Muscle of leg (tissue), 11 donors: ENCODE measurements around the gene NFATC2. TPM values are rescaled to one million over a fixed set of nuclear protein-coding genes. Genes with fewer than 3 reads are reported as not detected.

ENCODE experiments used
- DNase-seq: peaks from one replicate; pipeline ENCODE4 v3.0.0; 2013
- H3K27ac ChIP-seq: one replicate; pipeline ENCODE4 v1.5.1; 2013; ENCODE audit warnings: mild to moderate bottlenecking, low read length, control low read depth
- H3K27me3 ChIP-seq: one replicate; pipeline ENCODE4 v1.6.1; 2013; ENCODE audit warnings: low read length; ENCODE audit not compliant: control insufficient read depth, insufficient read depth
- H3K36me3 ChIP-seq: one replicate; pipeline ENCODE4 v1.6.1; 2013; ENCODE audit warnings: low read length; ENCODE audit not compliant: control insufficient read depth, insufficient read depth
- H3K4me1 ChIP-seq: one replicate; pipeline ENCODE4 v1.6.1; 2013; ENCODE audit warnings: low read length; ENCODE audit not compliant: control insufficient read depth, insufficient read depth
- H3K4me3 ChIP-seq: one replicate; pipeline ENCODE4 v1.5.1; 2013; ENCODE audit warnings: low read length, control low read depth
- H3K9me3 ChIP-seq: replicated peaks from 2 replicates; pipeline ENCODE4 v1.6.1; 2013; ENCODE audit warnings: low read depth, low read length; ENCODE audit not compliant: control insufficient read depth
- WGBS: methylation state at CpG from one replicate; pipeline ENCODE4 v1.1.5; 2013; ENCODE audit warnings: missing lambda C conversion rate; ENCODE audit not compliant: insufficient coverage; 5-methylcytosine and 5-hydroxymethylcytosine counted together
- polyA plus RNA-seq, 8 donors: library from polyadenylated mRNA; unstranded; fragments of 120-200 nt; gene quantifications; one replicate each; pipeline versions ENCODE4 v1.2.1 to v1.2.3, GENCODE V29; 2013; ENCODE audit warnings: inconsistent platforms in 1 of 8, low replicate concordance in 1 of 8; ENCODE audit not compliant: insufficient read length in 8 of 8, insufficient read depth in 1 of 8
- total RNA-seq: library from RNA; stranded (reverse); fragments of 120-200 nt; gene quantifications from one replicate; pipeline ENCODE4 v1.2.4, GENCODE V29; 2013

The NFATC2 gene
- total and polyA plus RNA-seq, 9 donors, result 3.8 to 8.3 (median 5.7) TPM

DNA sequence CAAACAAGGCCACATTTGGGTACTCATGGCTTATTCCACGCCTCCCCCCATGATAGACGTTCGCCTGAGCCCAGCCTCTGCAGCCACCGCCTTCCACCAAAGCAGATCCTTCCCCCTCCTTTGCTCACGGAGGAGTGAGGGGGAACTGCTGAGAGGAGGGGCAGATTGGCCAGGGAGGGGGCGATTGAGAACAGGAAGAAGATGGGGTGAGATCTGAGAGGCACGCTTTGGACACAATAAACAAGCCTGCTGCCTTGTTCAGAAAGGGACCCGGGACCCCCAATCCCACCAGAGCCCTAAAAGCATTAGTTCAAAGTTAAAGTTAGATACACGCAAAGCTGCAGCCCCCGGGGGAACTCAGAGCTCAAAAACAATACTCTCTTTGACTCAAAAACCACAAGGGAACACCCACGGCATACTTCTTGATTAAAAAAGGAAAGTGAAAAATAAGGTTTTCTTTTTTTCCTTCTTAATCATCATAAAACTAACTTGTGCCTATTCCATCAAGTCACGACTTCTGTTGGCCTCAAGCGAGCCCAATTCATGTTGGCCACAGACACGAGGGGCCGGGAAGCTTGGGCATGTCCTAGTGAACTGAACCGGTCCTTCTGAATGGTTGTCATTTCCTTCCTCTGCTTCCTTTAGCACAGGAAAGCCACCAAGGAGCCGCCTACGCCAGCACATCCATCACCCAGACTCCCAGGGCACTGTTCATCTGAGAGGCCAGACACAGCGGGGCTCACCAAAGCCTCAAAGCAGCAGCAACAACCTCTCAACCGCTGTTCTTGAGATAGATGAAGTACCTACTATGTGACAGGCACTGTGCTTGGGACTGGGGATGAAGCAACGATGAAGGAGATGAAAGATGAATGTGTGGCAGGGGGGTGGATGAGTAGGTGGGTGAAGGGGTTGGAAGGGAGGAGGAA is 44.7 kb downstream of the NFATC2 start:
- no peaks in the 10 kb centered on the region for H3K27me3 ChIP-seq
- peaks cover 46% of the 10 kb centered on the region for H3K4me1 ChIP-seq
- H3K4me3 ChIP-seq, result no peak overlapping the region
- peak; percentile 42 for DNase-seq
- no peak overlapping the region for H3K27ac ChIP-seq
- WGBS, result 56% methylated on average over 9 of the region's 21 CpGs
- H3K36me3 ChIP-seq, result peaks cover 7% of the 10 kb centered on the region
- H3K9me3 ChIP-seq, result no peaks in the 10 kb centered on the region

GRCh38 chr20:51496964-51497363 is 45.6 kb downstream of the NFATC2 start:
- Histone ChIP-seq H3K9me3 (no peaks in the 10 kb centered on the region), H3K27ac (no peak overlapping the region)
- WGBS, result 83% methylated on average over 6 of the region's 7 CpGs

DNA sequence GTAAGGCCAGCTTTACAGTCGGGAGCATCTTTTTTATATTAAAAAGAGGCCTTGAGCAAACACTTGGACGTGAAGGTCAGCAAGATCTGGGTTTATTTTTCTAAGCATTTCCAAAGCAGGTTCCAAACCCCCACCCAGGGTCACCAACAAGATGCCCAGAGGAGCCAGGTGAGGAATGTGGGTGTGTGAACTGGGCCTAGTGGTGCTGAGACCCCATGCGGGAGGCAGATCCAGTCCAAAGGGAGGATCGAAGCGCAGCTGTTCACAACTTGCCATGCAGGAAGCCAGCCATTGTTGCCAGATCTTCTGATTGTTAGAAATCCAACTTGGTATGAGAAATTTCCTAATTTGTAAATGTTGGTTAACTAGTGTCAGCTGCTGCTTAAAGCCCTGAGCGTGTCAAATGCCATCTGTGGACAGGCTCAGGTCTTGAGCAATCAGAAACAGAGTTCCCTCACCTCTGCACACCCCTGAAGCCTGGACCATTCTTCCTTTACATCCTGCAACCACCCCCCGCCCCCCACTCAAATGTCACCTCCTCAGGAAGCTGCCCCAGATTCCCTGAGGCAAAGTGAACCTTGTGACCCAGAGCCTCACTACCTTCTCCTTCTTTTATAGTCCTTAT is 46.5 kb downstream of the NFATC2 start:
- Histone ChIP-seq H3K4me1 (peaks cover 54% of the 10 kb centered on the region), H3K36me3 (peaks cover 2% of the 10 kb centered on the region), H3K4me3 (no peak overlapping the region), H3K27me3 (peaks cover 2% of the 10 kb centered on the region), H3K9me3 (no peaks in the 10 kb centered on the region), H3K27ac (no peak overlapping the region)
- DNase-seq, result no peak
- WGBS, result 74% methylated on average over 3 of the region's 7 CpGs

More at GRCh38 chr20:51496964-51497363, 45.6 kb downstream of the NFATC2 start:
- H3K36me3 ChIP-seq, result peaks cover 6% of the 10 kb centered on the region
- peaks cover 55% of the 10 kb centered on the region for H3K4me1 ChIP-seq
- no peak overlapping the region for H3K4me3 ChIP-seq
- DNase-seq, result no peak
- H3K27me3 ChIP-seq, result peaks cover 2% of the 10 kb centered on the region

GRCh38 chr20:51495291-51495690 is 47.2 kb downstream of the NFATC2 start:
- H3K4me3 ChIP-seq, result no peak overlapping the region
- no peaks in the 10 kb centered on the region for H3K9me3 ChIP-seq
- no peak overlapping the region for H3K27ac ChIP-seq
- peaks cover 51% of the 10 kb centered on the region for H3K4me1 ChIP-seq
- no peak for DNase-seq
- peaks cover 2% of the 10 kb centered on the region for H3K27me3 ChIP-seq
- H3K36me3 ChIP-seq, result peaks cover 2% of the 10 kb centered on the region
- 36% methylated on average over 2 of the region's 4 CpGs for WGBS

- no peak overlapping the region for H3K27ac ChIP-seq
- H3K4me1 ChIP-seq, result peaks cover 51% of the 10 kb centered on the region
- DNase-seq, result no peak
- H3K27me3 ChIP-seq, result peaks cover 2% of the 10 kb centered on the region
- no peaks in the 10 kb centered on the region for H3K9me3 ChIP-seq
- 74% methylated on average over 16 of the region's 16 CpGs for WGBS
- H3K36me3 ChIP-seq, result peaks cover 2% of the 10 kb centered on the region
- H3K4me3 ChIP-seq, result no peak overlapping the region
Observed at GRCh38 chr20:51494241-51495110, 48.0 kb downstream of the NFATC2 start.

DNA sequence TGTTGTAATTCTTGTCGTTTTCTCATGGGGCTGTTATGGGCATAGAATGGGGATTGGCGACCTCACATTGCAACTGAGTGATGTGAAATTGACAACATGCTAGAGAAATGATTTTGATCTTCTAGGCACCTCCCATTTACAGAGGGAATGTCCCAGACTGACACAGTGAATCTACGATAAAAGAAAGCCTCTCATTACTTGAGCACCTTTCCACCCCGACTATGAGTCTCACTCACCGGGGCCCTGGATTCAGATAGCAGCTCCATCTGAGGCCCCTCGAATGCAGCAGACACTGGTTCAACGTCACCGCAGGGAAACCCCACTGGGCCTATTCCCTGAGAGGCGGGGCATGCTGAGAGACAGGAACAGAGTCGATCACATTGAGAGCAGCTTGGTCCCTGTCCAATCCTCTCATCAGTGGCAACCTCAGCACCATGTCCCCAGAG is 49.1 kb downstream of the NFATC2 start:
- no peak overlapping the region for H3K27ac ChIP-seq
- DNase-seq, result no peak
- peaks cover 51% of the 10 kb centered on the region for H3K4me1 ChIP-seq
- H3K36me3 ChIP-seq, result no peaks in the 10 kb centered on the region
- no peak overlapping the region for H3K4me3 ChIP-seq
- peaks cover 2% of the 10 kb centered on the region for H3K27me3 ChIP-seq
- H3K9me3 ChIP-seq, result no peaks in the 10 kb centered on the region
- WGBS, result 70% methylated on average over 9 of the region's 10 CpGs

DNA sequence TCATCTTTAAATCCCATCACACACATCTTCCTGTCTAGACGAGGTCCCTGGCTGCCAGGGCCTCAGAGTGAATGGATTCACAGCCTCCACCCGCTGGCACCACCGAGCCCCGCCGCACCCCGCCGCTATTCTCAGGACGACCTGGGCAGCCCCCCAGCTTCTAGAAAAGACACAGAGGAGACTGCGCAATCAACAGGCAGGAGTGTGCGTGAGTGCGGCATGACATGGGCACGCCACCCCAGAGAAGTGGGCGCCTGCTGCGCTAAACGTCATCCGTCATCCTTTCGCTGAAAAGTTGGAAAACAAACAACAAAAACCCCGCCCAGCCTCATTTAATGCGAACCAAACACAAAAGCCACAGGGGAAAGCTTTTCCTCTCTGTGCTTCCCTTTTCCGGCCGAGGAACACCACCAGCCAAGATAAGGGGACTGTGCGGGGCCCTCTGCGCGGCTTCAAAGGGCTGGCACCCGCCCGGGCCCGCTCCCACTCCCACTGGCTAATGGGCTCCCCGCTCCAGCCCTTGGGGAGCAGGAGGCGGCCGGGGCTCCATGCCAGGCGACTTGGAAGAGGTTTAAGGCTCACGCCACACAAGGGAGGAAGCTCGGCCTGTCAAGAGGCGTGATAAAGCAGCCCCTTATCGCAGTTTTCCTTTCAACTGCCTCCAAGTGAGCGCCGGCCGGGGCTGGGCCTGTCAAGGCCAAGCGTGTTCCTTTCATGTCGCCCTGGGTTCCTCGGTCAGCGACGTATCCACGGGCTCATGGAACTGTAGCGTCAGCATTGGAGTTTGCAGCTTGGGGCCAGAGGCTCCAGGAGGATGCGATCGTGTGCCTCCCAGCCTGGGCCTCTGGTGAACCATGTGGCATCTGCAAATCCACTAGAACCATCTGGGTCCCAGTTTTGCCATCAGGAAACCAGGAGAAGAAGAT is 50.1 kb downstream of the NFATC2 start:
- no peaks in the 10 kb centered on the region for H3K36me3 ChIP-seq
- WGBS, result 33% methylated on average over 44 of the region's 47 CpGs

GRCh38 chr20:51491393-51491792 is 51.1 kb downstream of the NFATC2 start:
- H3K9me3 ChIP-seq, result no peaks in the 10 kb centered on the region
- peaks cover 2% of the 10 kb centered on the region for H3K27me3 ChIP-seq
- no peak overlapping the region for H3K27ac ChIP-seq
- peaks cover under 1% of the 10 kb centered on the region for H3K36me3 ChIP-seq
- H3K4me1 ChIP-seq, result peaks cover 49% of the 10 kb centered on the region
- H3K4me3 ChIP-seq, result no peak overlapping the region
- DNase-seq, result no peak
- WGBS, result 89% methylated on average over 8 of the region's 11 CpGs

More for the DNA sequence above, 50.1 kb downstream of the NFATC2 start:
- no peaks in the 10 kb centered on the region for H3K9me3 ChIP-seq
- DNase-seq, result peak; percentile 65
- peak overlapping the region; percentile 59 for H3K27ac ChIP-seq
- H3K4me3 ChIP-seq, result no peak overlapping the region
- peaks cover 2% of the 10 kb centered on the region for H3K27me3 ChIP-seq
- H3K4me1 ChIP-seq, result peaks cover 48% of the 10 kb centered on the region

GRCh38 chr20:51490635-51491034 is 51.9 kb downstream of the NFATC2 start:
- WGBS, result no CpG with 5 or more reads among the region's 2 CpGs
- H3K9me3 ChIP-seq, result no peaks in the 10 kb centered on the region
- no peak for DNase-seq
- H3K4me1 ChIP-seq, result peaks cover 41% of the 10 kb centered on the region
- H3K4me3 ChIP-seq, result no peak overlapping the region
- H3K36me3 ChIP-seq, result peaks cover 4% of the 10 kb centered on the region
- H3K27me3 ChIP-seq, result peaks cover 2% of the 10 kb centered on the region
- H3K27ac ChIP-seq, result no peak overlapping the region
